HCT116 (cell line): Measurements from ENCODE around the gene GMEB2. TPM values are rescaled to one million over a fixed set of nuclear protein-coding genes. Genes with fewer than 3 reads are reported as not detected.

Source experiments
- ATAC-seq: fragments of 200-7000 bp; cut with Tn5 transposase; 2 replicates; pipeline ENCODE4 v1.9.1; 2020; ENCODE audit warnings: mild to moderate bottlenecking, moderate library complexity
- BruUV-seq: library from RNA; stranded (reverse); fragments of 400-500 nt; replicated peaks from 2 replicates; lab custom pipeline; 2021; lab: Mats Ljungman, UMichigan
- CTCF ChIA-PET: fragments of 300-600 bp; sonication (Branson Sonifier 250); formaldehyde crosslinking; loops from one replicate; lab custom pipeline; 2021; ENCODE audit warnings: antibody characterized with exemption; lab: Charles Lee
- POLR2A ChIA-PET: fragments of 300-600, 350-600 bp; sonication (Branson Sonifier 250); formaldehyde crosslinking; loops from one replicate; lab custom pipeline; 2021; ENCODE audit warnings: antibody characterized with exemption; lab: Charles Lee
- RAD21 ChIA-PET, 2 experiments: fragments of 300-600 bp; sonication (Branson Sonifier 250); formaldehyde crosslinking; loops; one replicate each; lab custom pipeline; 2023; ENCODE audit warnings: low total read pairs in 2 of 2; ENCODE audit not compliant: uncharacterized antibody in 2 of 2, unreplicated experiment in 2 of 2, low non-redundant PET in 1 of 2; lab: Charles Lee
- DNase-seq: peaks from one replicate; pipeline ENCODE4 v3.0.0-alpha.2; 2010; ENCODE audit warnings: low read depth, low spot score
- H2AFZ ChIP-seq: fragments of 200-600 bp; shearing (Covaris generic), sonication (generic); 2 replicates; pipeline ENCODE4 v1.6.1; 2017; ENCODE audit warnings: low read depth, mixed run types, mixed read lengths, antibody characterized with exemption, low read length; ENCODE audit not compliant: poor library complexity, severe bottlenecking
- H3K27ac ChIP-seq: 2 replicates; pipeline ENCODE4 v1.5.1; 2012; ENCODE audit warnings: low read depth, low read length
- H3K27me3 ChIP-seq: fragments of 200-600 bp; sonication (generic); 2 replicates; pipeline ENCODE4 v1.6.1; 2016; ENCODE audit warnings: mixed run types, low read length, mixed read lengths; ENCODE audit not compliant: insufficient read depth
- H3K36me3 ChIP-seq, 2 experiments: fragments of 200-500 bp in 1 of 2; fragments of 200-600 bp in 1 of 2; sonication (Bioruptor generic) in 1 of 2; sonication (generic) in 1 of 2; 2 replicates each; pipeline versions ENCODE4 v1.5.1 to v1.6.1; 2014 to 2016; ENCODE audit warnings: low read length in 2 of 2, inconsistent platforms in 1 of 2, mixed read lengths in 1 of 2, mixed run types in 1 of 2; ENCODE audit not compliant: insufficient read depth in 2 of 2, control insufficient read depth in 1 of 2
- H3K4me1 ChIP-seq, 2 experiments: fragments of 200-600 bp in 1 of 2; sonication (generic) in 1 of 2; 2 replicates each; pipeline versions ENCODE4 v1.5.1 to v1.6.1; 2012 to 2017; ENCODE audit warnings: low read length in 2 of 2, inconsistent platforms in 1 of 2, mild to moderate bottlenecking in 1 of 2, mixed read lengths in 1 of 2, mixed run types in 1 of 2, moderate library complexity in 1 of 2; ENCODE audit not compliant: insufficient read depth in 2 of 2, control insufficient read depth in 1 of 2
- H3K4me2 ChIP-seq: fragments of 200-600 bp; sonication (generic); 2 replicates; pipeline ENCODE4 v1.6.1; 2017; ENCODE audit warnings: mixed run types, low read length, mixed read lengths
- H3K4me3 ChIP-seq, 2 experiments: fragments of 200-600 bp in 1 of 2; sonication (generic) in 1 of 2; replicated peaks in 1 of 2; 2 replicates each; pipeline ENCODE4 v1.5.1; 2011 to 2016; ENCODE audit warnings: low read length in 2 of 2, control low read depth in 1 of 2, low read depth in 1 of 2, mild to moderate bottlenecking in 1 of 2, mixed read lengths in 1 of 2, mixed run types in 1 of 2
- H3K79me2 ChIP-seq: fragments of 200-600 bp; sonication (generic); 2 replicates; pipeline ENCODE4 v1.6.1; 2017; ENCODE audit warnings: mild to moderate bottlenecking, mixed run types, low read length, moderate library complexity, mixed read lengths; ENCODE audit not compliant: insufficient read depth
- H3K9ac ChIP-seq: fragments of 200-600 bp; sonication (generic); 2 replicates; pipeline ENCODE4 v1.6.1; 2016; ENCODE audit warnings: low read length, mixed read lengths
- H3K9me2 ChIP-seq: fragments of 200-600 bp; sonication (generic), shearing (Covaris generic); 2 replicates; pipeline ENCODE4 v1.6.1; 2017; ENCODE audit warnings: mixed run types, mild to moderate bottlenecking, moderate library complexity; ENCODE audit not compliant: insufficient read depth
- H3K9me3 ChIP-seq, 2 experiments: fragments of 200-500 bp in 1 of 2; fragments of 200-600 bp in 1 of 2; sonication (Bioruptor generic) in 1 of 2; sonication (generic) in 1 of 2; 2 replicates each; pipeline ENCODE4 v1.6.1; 2014 to 2017; ENCODE audit warnings: low read length in 2 of 2, mixed read lengths in 2 of 2, inconsistent platforms in 1 of 2, low read depth in 1 of 2, mild to moderate bottlenecking in 1 of 2, mixed run types in 1 of 2, moderate library complexity in 1 of 2; ENCODE audit not compliant: control insufficient read depth in 1 of 2, insufficient read depth in 1 of 2
- H4K20me1 ChIP-seq: fragments of 200-600 bp; sonication (generic), shearing (Covaris generic); 2 replicates; pipeline ENCODE4 v1.6.1; 2017; ENCODE audit warnings: mixed run types, mild to moderate bottlenecking, moderate library complexity; ENCODE audit not compliant: insufficient read depth
- CBX3 ChIP-seq: IDR thresholded peaks from 2 replicates; pipeline ENCODE4 v1.6.1; 2012; ENCODE audit warnings: low read depth
- EZH2 ChIP-seq: fragments of 200-600 bp; sonication (generic); IDR thresholded peaks from 2 replicates; pipeline ENCODE4 v1.6.1; 2017; ENCODE audit warnings: antibody characterized with exemption, mixed run types
- EZH2phosphoT487 ChIP-seq: fragments of 200-600 bp; IDR thresholded peaks from 2 replicates; pipeline ENCODE4 v1.6.1; 2018; ENCODE audit warnings: antibody characterized with exemption, borderline replicate concordance
- MAX ChIP-seq: IDR thresholded peaks from 2 replicates; pipeline ENCODE4 v1.6.1; 2012
- POLR2AphosphoS5 ChIP-seq: IDR thresholded peaks from 2 replicates; pipeline ENCODE4 v1.6.1; 2011; ENCODE audit warnings: mild to moderate bottlenecking, low read depth, low read length, moderate library complexity
- REST ChIP-seq: IDR thresholded peaks from 2 replicates; pipeline ENCODE4 v1.6.1; 2012; ENCODE audit warnings: low read depth
- ZBTB33 ChIP-seq: IDR thresholded peaks from 2 replicates; pipeline ENCODE4 v1.6.1; 2011; ENCODE audit warnings: mild to moderate bottlenecking, low read length, moderate library complexity; ENCODE audit not compliant: insufficient replicate concordance; ENCODE audit errors: extremely low read depth
- ZNF274 ChIP-seq: fragments of 200-500 bp; sonication (Bioruptor generic); IDR thresholded peaks from 2 replicates; pipeline ENCODE4 v1.6.1; 2014; ENCODE audit warnings: mild to moderate bottlenecking, low read depth, low read length, inconsistent platforms
- intact Hi-C: fragments of 100-400 bp; cut with micrococcal nuclease; formaldehyde crosslinking; loops from 2 replicates; pipeline ENCODE4 v1.10.0; 2022
- total RNA-seq: library from RNA; stranded (reverse); gene quantifications from one replicate; pipeline ENCODE4 v1.2.1, GENCODE V29; 2021; ENCODE audit not compliant: unreplicated experiment

Gene GMEB2
- total RNA-seq, 1 experiment from 2014 or later: 13.9 TPM

- H4K20me1 ChIP-seq: no peaks in the 10 kb centered on the region
- H3K36me3 ChIP-seq: 0 out of 4 replicates have a peak, but pooled peaks cover 0 to 3% of the 10 kb centered on the region in 2 experiments
- H3K79me2 ChIP-seq: peaks cover 44% of the 10 kb centered on the region
- BruUV-seq: no TSS peak
- no peaks in the 10 kb centered on the region for H3K9me2 ChIP-seq
- no peaks in the 10 kb centered on the region for H3K9me3 ChIP-seq
- intact Hi-C loops: no loop called here
- POLR2A ChIA-PET: no interaction called here
- peaks cover 9 to 26% of the 10 kb centered on the region in 2 experiments; a peak in 3 of 4 replicates for H3K4me1 ChIP-seq
- no peak for DNase-seq
- no peak overlapping the region for H3K9ac ChIP-seq
- H2AFZ ChIP-seq: no peak overlapping the region
- CTCF ChIA-PET: no interaction called here
- no peak overlapping the region for H3K4me2 ChIP-seq
- RAD21 ChIA-PET: no interaction called here
- H3K27me3 ChIP-seq: no peaks in the 10 kb centered on the region
- H3K4me3 ChIP-seq: no peak overlapping the region
- H3K27ac ChIP-seq: no peak overlapping the region
- no peak for ATAC-seq
- TF ChIP-seq REST: no peak
- TF ChIP-seq, all 23 proteins: peak for 0
Observed at GRCh38 chr20:63648190-63648589, 21.3 kb upstream of the GMEB2 start.

- no peak overlapping the region for H2AFZ ChIP-seq
- H3K9ac ChIP-seq: no peak overlapping the region
- peaks cover 24% of the 10 kb centered on the region for H3K79me2 ChIP-seq
- DNase-seq (no peak), ATAC-seq (no peak)
- no peaks in the 10 kb centered on the region for H3K27me3 ChIP-seq
- H3K4me2 ChIP-seq: no peak overlapping the region
- no peaks in the 10 kb centered on the region for H3K9me3 ChIP-seq
- intact Hi-C loops: no loop called here
- H3K4me1 ChIP-seq: peaks cover 11 to 29% of the 10 kb centered on the region in 2 experiments
- no peaks in the 10 kb centered on the region for H3K9me2 ChIP-seq
- H4K20me1 ChIP-seq: no peaks in the 10 kb centered on the region
- ChIA-PET POLR2A (interaction anchor here (1.1 kb wide), 1 partner anchor 37 kb away, joined by 3 read pairs; no protein-coding TSS in a partner anchor), RAD21 (no interaction called here), CTCF (no interaction called here)
- no peak overlapping the region for H3K27ac ChIP-seq
- H3K36me3 ChIP-seq: 0 out of 4 replicates have a peak, but pooled peaks cover 0 to 3% of the 10 kb centered on the region in 2 experiments
- no peak overlapping the region for H3K4me3 ChIP-seq
- no TSS peak for BruUV-seq
- TF ChIP-seq POLR2AphosphoS5 (no peak), EZH2 (no peak), CBX3 (no peak), ZNF274 (no peak), MAX (no peak), EZH2phosphoT487 (no peak), ZBTB33 (no peak), REST (no peak)
Observed at GRCh38 chr20:63645218-63645617, 18.3 kb upstream of the GMEB2 start.
